Measurements from ENCODE around the gene ARHGEF26.
"Not testable (repeated sequence)": the region's sequence is repeated elsewhere in the genome, so short reads cannot be mapped to it uniquely, and the experiment has no call there.

ARHGEF26 gene

DNA sequence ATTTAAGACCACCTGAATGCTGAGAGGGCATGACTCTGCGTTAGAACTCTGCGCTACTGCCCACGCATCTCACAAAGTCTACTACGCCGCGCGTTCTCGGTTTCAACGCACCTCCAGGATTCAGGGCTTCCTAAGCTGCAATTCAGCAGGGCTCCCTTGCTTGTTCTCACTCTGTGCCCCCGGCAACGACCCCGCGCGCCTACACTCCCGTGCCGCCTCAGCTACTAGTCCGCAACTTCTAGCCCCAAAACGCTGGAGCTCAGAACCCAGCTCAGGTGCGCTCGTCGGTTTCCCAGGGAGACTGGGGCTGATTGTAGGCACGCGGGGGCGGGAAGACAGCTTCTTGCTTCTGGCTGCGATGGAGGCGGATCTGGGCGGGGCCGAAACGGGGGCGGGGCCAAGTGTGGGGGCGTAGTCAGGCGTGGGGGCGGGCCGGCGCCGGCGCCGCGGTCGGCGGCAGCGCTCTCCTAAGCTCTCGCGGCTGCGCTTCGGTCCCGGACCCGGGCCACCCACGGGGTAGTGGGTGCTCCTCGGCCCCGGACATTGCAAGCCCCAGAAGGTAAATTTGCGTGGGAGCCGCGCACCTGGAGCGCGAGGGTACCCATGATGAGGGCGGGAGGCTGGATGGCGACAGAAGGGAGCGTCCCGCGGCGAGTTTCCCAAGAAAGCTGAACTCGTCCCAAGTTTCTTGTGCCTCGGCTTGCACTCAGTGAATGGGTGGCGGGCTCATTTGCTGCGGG lies at the start of gene ARHGEF26:
TSS of gene ARHGEF26 (plus strand) at position 430 of the 740 bp plus-strand sequence. CDS start 603 bp downstream, outside the sequence.
- DNase-seq: no peak

DNA sequence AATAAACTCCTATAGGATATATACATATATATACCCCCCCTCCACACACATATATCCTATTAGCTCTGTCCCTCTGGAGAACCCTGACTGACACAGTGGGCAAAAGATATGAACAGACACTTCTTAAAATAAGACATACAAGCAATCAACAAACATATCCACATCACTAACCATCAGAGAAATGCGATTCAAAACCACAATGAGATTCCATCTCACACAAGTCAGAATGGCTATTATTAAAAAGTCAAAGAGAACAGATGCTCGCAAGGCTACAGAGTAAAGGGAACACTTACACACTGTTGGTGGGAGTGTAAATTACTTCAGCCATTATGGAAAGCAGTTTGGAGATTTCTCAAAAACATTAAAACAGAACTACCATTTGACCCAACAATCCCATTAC lies 46.2 kb upstream of the ARHGEF26 start:
- DNase-seq: no peak

GRCh38 chr3:154078672-154079071 lies 42.5 kb upstream of the ARHGEF26 start:
- no peak for DNase-seq

- DNase-seq: no peak
These were observed 39.9 kb upstream of the ARHGEF26 start for GRCh38 chr3:154081305-154081704.

DNA sequence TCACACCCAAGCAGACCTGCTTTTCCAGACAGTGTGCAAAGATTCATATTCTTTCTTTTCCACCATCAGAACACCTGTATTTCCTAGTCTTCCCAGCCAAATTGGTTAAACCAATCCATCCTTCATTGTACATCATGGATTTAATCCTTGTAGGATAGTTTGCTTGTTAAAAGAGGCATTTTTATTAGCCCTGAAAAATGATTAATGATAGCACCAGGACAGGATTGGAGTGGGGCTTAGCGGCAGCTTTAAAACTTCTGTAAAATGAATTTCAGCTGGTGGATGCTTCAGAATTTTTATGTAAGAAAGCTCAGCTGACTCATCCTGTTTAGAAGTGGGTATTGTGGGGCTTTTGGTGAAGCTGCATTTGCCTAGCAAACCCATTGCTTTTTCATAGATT lies 36.1 kb upstream of the ARHGEF26 start:
- DNase-seq: no peak

- no peak for DNase-seq
These were observed 35.4 kb upstream of the ARHGEF26 start for GRCh38 chr3:154085799-154086198.

DNA sequence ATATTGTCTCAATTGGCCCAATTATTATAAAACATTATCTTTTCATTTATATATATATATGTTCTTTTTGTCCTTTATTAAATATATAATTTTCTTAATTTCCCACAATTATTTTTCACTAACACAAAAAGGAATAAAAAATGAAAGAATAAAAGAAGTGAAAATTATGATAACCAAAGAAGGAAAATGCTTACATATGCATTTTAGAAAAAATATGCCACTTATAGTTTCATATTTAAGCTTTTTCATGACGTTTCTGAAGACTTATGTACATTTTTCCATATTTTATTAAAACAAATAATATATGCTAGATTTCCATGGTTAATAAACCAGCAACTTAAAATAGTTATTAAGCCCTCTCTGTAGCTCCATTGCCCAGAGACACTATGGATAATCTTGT lies 34.9 kb upstream of the ARHGEF26 start:
- DNase-seq: no peak

GRCh38 chr3:154087756-154088480 lies 33.3 kb upstream of the ARHGEF26 start:
- not testable (repeated sequence) for DNase-seq

DNA sequence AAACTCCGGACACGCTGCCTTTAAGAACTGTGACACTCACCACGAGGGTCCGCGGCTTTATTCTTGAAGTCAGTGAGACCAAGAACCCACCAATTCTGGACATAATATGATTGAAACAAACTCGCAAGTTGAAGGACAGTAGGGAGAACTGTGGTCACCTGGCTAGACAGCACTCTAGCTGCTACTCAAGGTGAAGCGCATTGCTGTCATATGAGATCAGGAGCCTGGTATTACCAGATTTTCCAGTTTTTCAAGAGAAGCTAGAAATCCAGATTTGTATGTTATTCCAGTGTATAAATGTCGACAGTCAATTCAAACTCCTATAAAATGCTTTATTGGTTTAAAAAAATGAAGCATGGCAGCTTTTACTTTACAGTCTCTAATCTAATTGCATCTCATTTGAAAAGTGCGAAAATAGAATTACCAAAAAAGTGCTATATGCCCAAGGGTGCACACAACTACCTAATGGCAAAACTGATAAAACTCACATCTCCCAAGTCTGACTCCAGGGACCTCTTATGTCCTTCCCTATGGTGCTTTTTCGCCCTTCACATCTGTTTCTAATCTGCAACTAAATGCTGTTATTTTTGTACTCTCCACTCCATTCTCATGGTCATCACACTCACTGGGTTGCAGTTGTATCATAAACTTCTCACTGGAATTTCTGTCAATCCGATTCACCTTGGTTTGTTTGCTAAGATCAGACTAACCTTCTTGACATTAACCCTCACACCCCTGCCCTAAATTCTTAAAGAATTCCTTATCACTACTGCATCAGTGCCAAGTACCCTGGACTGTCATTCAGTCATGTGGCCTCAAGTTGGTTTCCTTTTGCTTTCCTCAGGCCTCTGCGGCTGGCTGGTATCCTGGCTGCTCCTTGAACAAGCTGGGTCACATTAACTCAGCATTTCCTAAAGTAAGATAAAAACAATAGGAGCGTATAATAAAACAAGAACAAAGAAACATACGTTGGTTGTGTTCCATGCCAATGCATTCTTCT lies 31.5 kb upstream of the ARHGEF26 start:
- no peak for DNase-seq

DNA sequence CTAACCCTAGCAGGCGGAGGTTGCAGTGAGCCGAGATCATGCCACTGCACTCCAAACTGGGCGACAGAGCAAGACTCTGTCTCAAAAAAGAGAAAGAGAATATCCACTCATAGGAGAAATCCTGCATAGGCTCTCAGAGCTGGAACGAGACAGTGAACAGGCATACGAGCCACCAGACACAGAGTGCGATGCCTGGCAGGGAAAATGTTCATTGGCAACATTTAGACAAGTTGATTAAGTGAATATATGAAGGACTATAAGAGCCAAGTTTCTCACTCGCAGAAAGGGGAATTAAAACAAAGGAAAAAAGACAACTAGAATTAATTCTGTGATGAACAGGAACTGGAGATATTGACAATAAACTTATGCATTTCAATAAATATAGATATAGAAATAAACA lies 27.1 kb upstream of the ARHGEF26 start:
- DNase-seq: no peak

- DNase-seq: no peak
These were observed 25.3 kb upstream of the ARHGEF26 start for GRCh38 chr3:154095832-154096421.

DNA sequence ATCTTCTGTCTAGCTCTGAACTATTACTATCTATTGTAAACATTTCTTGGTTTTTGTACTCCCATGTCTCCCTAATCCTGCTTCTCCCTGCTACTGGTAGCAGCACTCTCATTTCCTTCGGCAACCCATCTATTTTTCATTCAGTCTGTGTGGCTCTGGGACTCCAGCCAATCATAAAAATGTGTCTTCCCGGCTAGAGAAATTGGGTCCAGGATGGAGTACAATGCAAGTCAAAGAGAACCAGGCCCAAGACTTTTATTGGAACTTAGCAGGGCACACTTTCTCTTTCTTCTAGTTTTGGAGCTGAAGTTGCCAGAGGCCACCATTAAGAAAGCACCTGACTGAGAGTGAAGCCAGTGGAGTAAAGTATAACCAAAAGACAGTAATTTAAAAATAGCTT lies 22.8 kb upstream of the ARHGEF26 start:
- DNase-seq: no peak

- DNase-seq: no peak
These were observed 20.6 kb upstream of the ARHGEF26 start for GRCh38 chr3:154100556-154100955.

DNA sequence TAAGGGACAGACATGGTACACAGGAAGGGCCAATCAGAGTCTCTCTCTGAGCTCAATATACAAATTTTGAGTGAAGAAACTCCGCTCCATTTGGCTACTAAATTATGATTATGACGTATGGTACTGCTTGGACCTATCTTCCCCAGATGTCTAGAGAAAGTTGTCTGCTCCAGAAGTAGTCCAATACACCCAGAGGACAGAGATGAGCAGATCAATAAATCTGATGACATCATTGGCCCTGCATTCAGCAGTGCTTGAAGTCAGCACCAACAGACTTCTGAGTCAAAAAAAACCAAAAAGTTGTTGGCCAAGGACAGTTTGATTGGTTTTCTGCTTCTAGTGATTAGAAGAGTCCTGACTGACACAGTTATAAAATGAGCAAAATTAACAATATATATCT lies 19.9 kb upstream of the ARHGEF26 start:
- DNase-seq: no peak

DNA sequence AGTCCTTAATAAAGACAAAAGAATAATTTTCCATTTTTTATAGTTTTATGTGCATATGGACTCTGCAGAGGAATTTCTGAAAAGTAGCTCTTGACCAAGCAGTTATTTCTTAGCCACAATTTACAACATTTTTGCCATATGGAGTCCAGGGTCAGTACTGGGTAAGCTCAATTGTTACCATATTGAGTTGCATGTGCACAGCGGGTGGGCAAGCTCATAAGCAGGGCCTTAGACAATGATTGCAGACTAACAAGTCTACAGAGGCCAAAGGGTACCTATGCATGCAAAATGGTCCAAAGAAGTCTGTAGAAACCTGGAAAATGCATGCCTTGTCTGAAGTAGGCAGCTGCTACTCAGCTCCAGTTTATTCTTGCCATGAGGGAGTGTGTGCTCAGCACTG lies 19.0 kb upstream of the ARHGEF26 start:
- DNase-seq: no peak

GRCh38 chr3:154105218-154105975 lies 15.8 kb upstream of the ARHGEF26 start:
- DNase-seq: no peak

DNA sequence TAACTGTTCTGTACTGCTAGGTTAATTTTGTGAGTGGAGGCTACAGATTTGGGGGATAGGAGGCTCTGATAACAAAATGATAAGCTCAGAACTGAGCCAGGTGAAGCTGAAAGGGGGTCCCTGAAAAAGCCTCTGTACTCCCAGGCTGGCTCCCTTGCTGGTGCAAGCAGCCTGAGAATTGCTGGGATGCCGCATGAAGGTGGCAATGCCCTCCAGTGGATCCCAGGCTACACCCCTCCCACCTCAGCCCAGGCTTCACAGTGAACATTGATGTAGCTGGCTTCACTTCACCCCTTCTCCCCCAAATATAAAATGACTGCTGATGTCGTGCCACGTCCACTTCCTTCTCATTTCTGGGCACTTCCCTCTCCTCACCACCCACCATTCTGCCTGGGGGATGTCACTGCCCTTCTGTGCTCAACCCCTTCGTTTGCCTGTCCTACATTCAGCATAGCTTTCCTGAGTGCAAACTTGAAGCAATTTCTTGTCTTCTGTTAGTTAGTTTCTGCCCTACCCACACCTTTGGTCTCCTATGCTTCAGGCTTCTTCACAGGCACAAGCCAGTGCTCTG lies 9.7 kb upstream of the ARHGEF26 start:
- DNase-seq: no peak

GRCh38 chr3:154112146-154112852 lies 8.9 kb upstream of the ARHGEF26 start:
- no peak for DNase-seq

- no peak for DNase-seq
These were observed 7.6 kb upstream of the ARHGEF26 start for GRCh38 chr3:154113609-154114008.

- no peak for DNase-seq
These were observed 5.9 kb upstream of the ARHGEF26 start for GRCh38 chr3:154115332-154115731.

DNA sequence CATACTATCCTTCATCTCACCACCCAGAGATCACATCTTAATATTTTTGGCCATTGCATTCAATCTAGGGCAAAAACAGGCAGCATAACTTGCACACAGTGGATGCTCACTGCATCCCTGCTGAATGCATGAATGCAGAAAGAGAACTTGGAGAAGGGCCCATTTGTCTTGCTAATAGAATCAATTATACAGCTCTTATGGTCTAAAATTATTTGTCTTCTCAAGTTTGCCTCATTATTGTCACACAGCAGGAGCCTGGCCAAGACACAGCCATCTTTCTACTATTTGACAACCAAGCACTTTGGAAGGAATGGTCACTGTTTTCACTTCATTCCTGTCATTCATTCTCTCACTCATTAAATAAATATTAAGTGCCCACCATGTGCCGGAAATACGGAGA lies 1.2 kb upstream of the ARHGEF26 start:
- DNase-seq: no peak
